ENCODE data around the gene HMX2. TPM values are rescaled to one million over a fixed set of nuclear protein-coding genes. Genes with fewer than 3 reads are reported as not detected.

Gene HMX2
- total and polyA plus RNA-seq, 8 donors = not detected

DNA sequence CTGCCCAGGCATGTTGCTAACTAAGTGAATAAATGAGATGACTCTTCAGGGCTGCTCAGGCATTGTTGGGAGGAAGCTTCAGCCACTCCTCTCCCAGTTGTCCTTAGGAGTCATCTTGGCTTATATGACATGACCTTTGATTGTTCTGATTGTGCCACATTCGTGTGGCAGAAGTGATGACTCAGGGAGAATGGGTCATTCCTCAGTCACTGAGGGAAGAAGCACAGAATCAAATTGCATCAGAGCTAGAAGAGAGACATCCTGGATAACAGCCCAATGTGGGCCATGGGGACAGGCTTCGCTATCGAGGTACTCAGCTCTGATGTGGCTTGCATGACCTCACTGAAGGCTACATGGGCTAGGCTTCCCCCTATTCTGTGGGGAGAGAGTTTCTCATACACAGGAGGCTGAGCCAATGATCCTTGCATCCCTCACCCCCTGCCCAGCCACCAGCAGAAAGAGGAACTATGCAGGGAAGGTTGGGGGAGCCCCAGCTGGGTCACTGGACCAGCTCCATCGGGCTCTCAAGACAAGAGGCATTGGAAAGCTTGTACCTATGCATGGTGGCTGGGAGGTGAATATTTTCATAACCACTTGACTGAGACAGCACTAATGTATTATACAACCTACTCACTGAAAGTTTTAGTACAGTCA is 18.2 kb upstream of the HMX2 start:
- H3K4me1 ChIP-seq = peaks cover 18 to 24% (median 23%) of the 10 kb centered on the region in 4 donors
- no peak overlapping the region for H3K27ac ChIP-seq
- no peak overlapping the region for H3K4me3 ChIP-seq
- WGBS, 5 donors = 53 to 74% (median 69%) methylated on average over 4 of the region's 4 CpGs
- no peak for DNase-seq
- H3K27me3 ChIP-seq = peaks cover 14 to 100% (median 74%) of the 10 kb centered on the region in 3 donors
- H3K9me3 ChIP-seq = peaks cover 0 to 11% (median 11%) of the 10 kb centered on the region in 4 donors
- TF ChIP-seq CTCF (IDR thresholded peaks at IDR 0.05) (no peak), POLR2A (IDR thresholded peaks at IDR 0.05) (no peak), EP300 (IDR thresholded peaks at IDR 0.05) (no peak), POLR2AphosphoS5 (IDR thresholded peaks at IDR 0.05) (no peak)
- no peaks in the 10 kb centered on the region for H3K36me3 ChIP-seq
- intact Hi-C loops (cut with DNase I; ENCODE audit: low total_unique reads) = no loop called here

- H3K36me3 ChIP-seq = no peaks in the 10 kb centered on the region
- 2 to 5% (median 2%) methylated on average over 47 to 48 of the region's 48 CpGs for WGBS, 5 donors
Observed at GRCh38 chr10:123132576-123133477, 15.1 kb upstream of the HMX2 start.

DNA sequence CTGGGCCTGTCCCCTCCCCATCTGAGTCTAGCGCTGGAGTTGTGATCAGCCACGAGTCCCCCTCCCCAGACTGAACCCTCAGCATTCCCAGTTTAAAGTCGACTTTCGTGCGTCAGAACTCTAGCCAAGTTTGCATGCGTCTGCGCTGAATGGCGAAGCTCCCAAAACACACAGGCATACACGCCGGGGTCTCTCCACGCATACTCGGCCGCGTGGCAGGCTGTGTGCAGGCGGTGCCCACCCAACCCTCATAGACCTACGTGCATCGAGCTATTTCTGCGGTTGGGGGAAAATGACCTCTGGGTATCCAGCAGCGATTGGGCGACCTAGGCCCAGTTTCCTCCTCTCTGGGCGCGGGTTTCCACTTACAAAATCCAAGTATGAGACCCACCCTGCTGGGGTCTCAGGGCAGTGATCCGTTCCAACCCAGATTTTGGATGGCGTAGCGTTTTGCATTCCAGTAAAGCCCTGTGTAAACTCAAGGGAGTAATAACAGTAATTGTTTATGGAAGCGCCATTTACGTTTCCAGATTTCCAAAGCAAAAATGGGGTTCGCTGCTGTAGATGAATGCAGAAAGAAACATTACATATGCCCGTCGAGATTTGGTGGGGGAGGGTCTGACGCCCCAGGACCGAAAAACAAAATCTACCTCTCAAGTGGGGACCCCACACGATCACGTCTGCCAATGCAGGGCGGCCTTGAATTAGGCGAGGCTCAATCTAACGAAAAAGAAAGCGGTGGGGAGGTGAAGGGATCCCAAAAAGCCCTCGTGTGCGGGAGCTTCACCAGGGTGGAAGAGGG is 14.2 kb upstream of the HMX2 start:
- no peaks in the 10 kb centered on the region for H3K36me3 ChIP-seq
- peaks cover 0 to 7% (median 2%) of the 10 kb centered on the region in 4 donors for H3K9me3 ChIP-seq
- TF ChIP-seq POLR2AphosphoS5 (IDR thresholded peaks at IDR 0.05) (no peak), POLR2A (IDR thresholded peaks at IDR 0.05) (no peak), CTCF (IDR thresholded peaks at IDR 0.05) (no peak)
- intact Hi-C loops (cut with DNase I; ENCODE audit: low total_unique reads) = loop anchor here (2.0 kb wide), 1 partner anchor 427 kb away; no protein-coding TSS in a partner anchor
- DNase-seq = peak in 1 of 2 donors; percentile 33
- H3K4me3 ChIP-seq = peak overlapping the region in 3 of 4 donors; percentile 11 to 37 (median 19)
- H3K4me1 ChIP-seq = peaks cover 49 to 56% (median 55%) of the 10 kb centered on the region in 4 donors
- no peak overlapping the region for H3K27ac ChIP-seq
- WGBS, 5 donors = 5 to 10% (median 8%) methylated on average over 34 to 40 of the region's 40 CpGs
- peaks cover 44 to 100% (median 95%) of the 10 kb centered on the region in 3 donors for H3K27me3 ChIP-seq

More at GRCh38 chr10:123132576-123133477, 15.1 kb upstream of the HMX2 start:
- peaks cover 49 to 55% (median 54%) of the 10 kb centered on the region in 4 donors for H3K4me1 ChIP-seq
- intact Hi-C loops (cut with DNase I; ENCODE audit: low total_unique reads) = no loop called here
- H3K9me3 ChIP-seq = peaks cover 0 to 15% (median 10%) of the 10 kb centered on the region in 4 donors
- TF ChIP-seq EP300 (IDR thresholded peaks at IDR 0.05) (no peak), CTCF (IDR thresholded peaks at IDR 0.05) (peak in 6 of 7 experiments; percentile 48 to 91 (median 82))
- H3K27ac ChIP-seq = no peak overlapping the region
- H3K4me3 ChIP-seq = peak overlapping the region in 3 of 4 donors; percentile 11 to 37 (median 19)
- DNase-seq = peak; percentile 88 to 94
- peaks cover 44 to 100% (median 92%) of the 10 kb centered on the region in 3 donors for H3K27me3 ChIP-seq

All from stomach (tissue), 9 donors.